ENCODE measurements around the gene SH3RF2.

DNA sequence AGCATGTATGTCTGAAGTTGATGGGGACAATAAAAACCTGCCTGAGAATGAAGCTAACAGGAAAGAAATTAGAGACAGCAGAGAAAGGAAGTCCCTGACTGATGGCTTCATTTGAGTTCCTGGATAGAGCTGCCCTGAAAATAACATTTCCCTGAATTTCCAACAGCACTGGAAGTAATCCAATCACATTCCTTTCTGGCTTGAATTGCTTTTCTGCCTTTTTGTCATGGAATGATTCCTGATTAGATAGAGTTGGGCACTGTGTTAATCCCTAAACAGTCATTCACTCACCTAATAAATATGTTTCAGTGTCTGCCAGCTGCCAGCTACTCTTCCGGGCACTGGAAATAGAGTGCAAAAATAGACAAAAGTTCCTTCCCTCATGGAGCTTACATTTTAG lies 30.0 kb upstream of the SH3RF2 start:
- TF ChIP-seq, protein P1, sequence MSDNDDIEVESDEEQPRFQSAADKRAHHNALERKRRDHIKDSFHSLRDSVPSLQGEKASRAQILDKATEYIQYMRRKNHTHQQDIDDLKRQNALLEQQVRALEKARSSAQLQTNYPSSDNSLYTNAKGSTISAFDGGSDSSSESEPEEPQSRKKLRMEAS (IDR thresholded peaks at IDR 0.05) = no peak
- TF ChIP-seq CTCF (IDR thresholded peaks at IDR 0.05; ENCODE audit: low read depth, low read length, missing input control) = no peak
- TF ChIP-seq RAD21 (IDR thresholded peaks at IDR 0.05) = no peak
- no peak for TF ChIP-seq GABPA (IDR thresholded peaks at IDR 0.05 in 1 of 2, conservative IDR thresholded peaks at IDR 0.05 in 1 of 2)
- TF ChIP-seq NR2F2 (IDR thresholded peaks at IDR 0.05) = no peak
- TF ChIP-seq, protein P2, sequence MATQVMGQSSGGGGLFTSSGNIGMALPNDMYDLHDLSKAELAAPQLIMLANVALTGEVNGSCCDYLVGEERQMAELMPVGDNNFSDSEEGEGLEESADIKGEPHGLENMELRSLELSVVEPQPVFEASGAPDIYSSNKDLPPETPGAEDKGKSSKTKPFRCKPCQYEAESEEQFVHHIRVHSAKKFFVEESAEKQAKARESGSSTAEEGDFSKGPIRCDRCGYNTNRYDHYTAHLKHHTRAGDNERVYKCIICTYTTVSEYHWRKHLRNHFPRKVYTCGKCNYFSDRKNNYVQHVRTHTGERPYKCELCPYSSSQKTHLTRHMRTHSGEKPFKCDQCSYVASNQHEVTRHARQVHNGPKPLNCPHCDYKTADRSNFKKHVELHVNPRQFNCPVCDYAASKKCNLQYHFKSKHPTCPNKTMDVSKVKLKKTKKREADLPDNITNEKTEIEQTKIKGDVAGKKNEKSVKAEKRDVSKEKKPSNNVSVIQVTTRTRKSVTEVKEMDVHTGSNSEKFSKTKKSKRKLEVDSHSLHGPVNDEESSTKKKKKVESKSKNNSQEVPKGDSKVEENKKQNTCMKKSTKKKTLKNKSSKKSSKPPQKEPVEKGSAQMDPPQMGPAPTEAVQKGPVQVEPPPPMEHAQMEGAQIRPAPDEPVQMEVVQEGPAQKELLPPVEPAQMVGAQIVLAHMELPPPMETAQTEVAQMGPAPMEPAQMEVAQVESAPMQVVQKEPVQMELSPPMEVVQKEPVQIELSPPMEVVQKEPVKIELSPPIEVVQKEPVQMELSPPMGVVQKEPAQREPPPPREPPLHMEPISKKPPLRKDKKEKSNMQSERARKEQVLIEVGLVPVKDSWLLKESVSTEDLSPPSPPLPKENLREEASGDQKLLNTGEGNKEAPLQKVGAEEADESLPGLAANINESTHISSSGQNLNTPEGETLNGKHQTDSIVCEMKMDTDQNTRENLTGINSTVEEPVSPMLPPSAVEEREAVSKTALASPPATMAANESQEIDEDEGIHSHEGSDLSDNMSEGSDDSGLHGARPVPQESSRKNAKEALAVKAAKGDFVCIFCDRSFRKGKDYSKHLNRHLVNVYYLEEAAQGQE (IDR thresholded peaks at IDR 0.05) = no peak
- no peak for TF ChIP-seq TAF1 (conservative IDR thresholded peaks at IDR 0.05)
- no peak for TF ChIP-seq JUND (IDR thresholded peaks at IDR 0.05)

Data from liver (tissue), 3 donors.